ENCODE measurements around the gene RPL14.
"Not testable (repeated sequence)": the region's sequence is repeated elsewhere in the genome, so short reads cannot be mapped to it uniquely, and the experiment has no call there.

Gene RPL14

DNA sequence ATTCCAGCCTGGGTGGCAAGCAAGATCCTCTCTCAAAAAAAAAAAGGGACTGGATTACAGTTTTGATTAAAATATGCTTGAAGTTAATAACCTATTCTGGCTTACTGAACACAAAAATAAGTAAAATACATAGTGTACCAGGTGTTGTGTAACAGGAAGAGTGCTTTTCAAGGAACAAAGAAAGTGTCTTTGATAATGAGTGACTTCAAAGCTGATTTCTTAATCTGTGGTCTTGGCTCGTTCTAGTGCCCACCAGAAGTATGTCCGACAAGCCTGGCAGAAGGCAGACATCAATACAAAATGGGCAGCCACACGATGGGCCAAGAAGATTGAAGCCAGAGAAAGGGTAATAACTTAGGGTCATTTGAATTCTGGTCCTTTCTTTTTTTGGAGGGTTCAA, 4.0 kb downstream of the RPL14 start:
- no peak overlapping the region for H3K4ac ChIP-seq (ENCODE audit: low read length)
- no CpG with 5 or more reads among the region's 3 CpGs for WGBS, 2 donors (ENCODE audit: extremely low coverage in 2 of 2, insufficient read length in 2 of 2, insufficient replicate concordance in 1 of 2)

DNA sequence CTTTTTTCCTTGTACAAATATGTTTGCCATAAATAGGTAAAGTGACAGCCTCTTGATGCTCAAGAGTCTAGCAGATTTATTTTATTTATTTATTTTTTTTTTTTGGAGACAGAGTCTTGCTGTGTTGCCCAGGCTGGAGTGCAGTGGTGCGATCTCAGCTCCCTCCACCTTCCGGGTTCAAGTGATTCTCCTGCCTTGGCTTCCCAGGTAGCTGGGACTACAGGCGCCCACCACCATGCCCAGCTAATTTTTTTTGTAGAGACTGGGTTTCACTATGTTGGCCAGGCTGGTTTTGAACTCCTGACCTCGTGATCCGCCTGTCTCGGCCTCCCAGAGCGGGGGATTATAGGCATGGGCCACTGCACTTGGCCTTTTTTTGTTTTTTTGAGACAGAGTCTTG, 5.7 kb downstream of the RPL14 start:
- not testable (repeated sequence) for H2BK15ac ChIP-seq (ENCODE audit: low read length); H3K4me2 ChIP-seq (ENCODE audit: insufficient read depth, low read length, poor library complexity, severe bottlenecking); H3K18ac ChIP-seq (ENCODE audit: low read length); H3K4ac ChIP-seq (ENCODE audit: low read length); H3K27ac ChIP-seq (replicated peaks; ENCODE audit: low read length); H3K9me3 ChIP-seq (replicated peaks in 1 of 2; ENCODE audit: control insufficient read depth in 2 of 2, insufficient read depth in 1 of 2, low read depth in 1 of 2, low read length in 2 of 2); H2BK12ac ChIP-seq (ENCODE audit: low read length); H3K4me1 ChIP-seq (ENCODE audit: control insufficient read depth in 2 of 2, insufficient read depth in 1 of 2, low read depth in 1 of 2, low read length in 2 of 2); DNase-seq (ENCODE audit: low spot score); H2AFZ ChIP-seq (ENCODE audit: low read length); H3K23ac ChIP-seq (ENCODE audit: low read depth, low read length, poor library complexity); H2AK5ac ChIP-seq (ENCODE audit: low read depth, low read length); H4K91ac ChIP-seq (ENCODE audit: low read depth, low read length, poor library complexity); H2BK5ac ChIP-seq (ENCODE audit: low read length); H2BK120ac ChIP-seq (ENCODE audit: low read depth, low read length); H3K79me1 ChIP-seq (ENCODE audit: low read depth, low read length); H4K8ac ChIP-seq (ENCODE audit: low read depth, low read length); H3K4me3 ChIP-seq (ENCODE audit: low read length in 2 of 2); H3K9ac ChIP-seq (ENCODE audit: low read depth, low read length, poor library complexity); H3K14ac ChIP-seq (ENCODE audit: low read length); H3K27me3 ChIP-seq (ENCODE audit: control insufficient read depth in 3 of 3, insufficient read depth in 3 of 3, low read depth in 1 of 3, low read length in 3 of 3)
- peaks cover 36 to 94% of the 10 kb centered on the region in 2 donors for H3K36me3 ChIP-seq (replicated peaks in 1 of 2; ENCODE audit: control insufficient read depth in 2 of 2, insufficient read depth in 2 of 2, low read length in 2 of 2)
- WGBS, 2 donors (ENCODE audit: extremely low coverage in 2 of 2, insufficient read length in 2 of 2, insufficient replicate concordance in 1 of 2), result no CpG with 5 or more reads among the region's 7 CpGs

More for the DNA sequence above, 4.0 kb downstream of the RPL14 start:
- no peak overlapping the region for H3K9ac ChIP-seq (ENCODE audit: low read depth, low read length, poor library complexity)
- H3K27ac ChIP-seq (replicated peaks; ENCODE audit: low read length), result no peak overlapping the region
- H2BK5ac ChIP-seq (ENCODE audit: low read length), result no peak overlapping the region
- no peak overlapping the region for H4K8ac ChIP-seq (ENCODE audit: low read depth, low read length)
- no peak overlapping the region for H3K23ac ChIP-seq (ENCODE audit: low read depth, low read length, poor library complexity)
- H3K4me1 ChIP-seq (ENCODE audit: control insufficient read depth in 2 of 2, insufficient read depth in 1 of 2, low read depth in 1 of 2, low read length in 2 of 2), result peaks cover 3 to 6% of the 10 kb centered on the region in 2 donors
- no peak overlapping the region for H4K91ac ChIP-seq (ENCODE audit: low read depth, low read length, poor library complexity)
- no peaks in the 10 kb centered on the region for H3K9me3 ChIP-seq (replicated peaks in 1 of 2; ENCODE audit: control insufficient read depth in 2 of 2, insufficient read depth in 1 of 2, low read depth in 1 of 2, low read length in 2 of 2)
- no peaks in the 10 kb centered on the region for H3K27me3 ChIP-seq (ENCODE audit: control insufficient read depth in 3 of 3, insufficient read depth in 3 of 3, low read depth in 1 of 3, low read length in 3 of 3)
- no peak for DNase-seq (ENCODE audit: low spot score)
- H3K4me3 ChIP-seq (ENCODE audit: low read length in 2 of 2), result no peak overlapping the region
- H2BK12ac ChIP-seq (ENCODE audit: low read length), result no peak overlapping the region
- no peak overlapping the region for H3K4me2 ChIP-seq (ENCODE audit: insufficient read depth, low read length, poor library complexity, severe bottlenecking)
- no peak overlapping the region for H3K18ac ChIP-seq (ENCODE audit: low read length)
- H2BK15ac ChIP-seq (ENCODE audit: low read length), result no peak overlapping the region
- no peak overlapping the region for H2BK120ac ChIP-seq (ENCODE audit: low read depth, low read length)
- H3K14ac ChIP-seq (ENCODE audit: low read length), result no peak overlapping the region
- no peak overlapping the region for H2AFZ ChIP-seq (ENCODE audit: low read length)
- no peak overlapping the region for H2AK5ac ChIP-seq (ENCODE audit: low read depth, low read length)
- H3K36me3 ChIP-seq (replicated peaks in 1 of 2; ENCODE audit: control insufficient read depth in 2 of 2, insufficient read depth in 2 of 2, low read length in 2 of 2), result peaks cover 30 to 81% of the 10 kb centered on the region in 2 donors
- no peaks in the 10 kb centered on the region for H3K79me1 ChIP-seq (ENCODE audit: low read depth, low read length)

DNA sequence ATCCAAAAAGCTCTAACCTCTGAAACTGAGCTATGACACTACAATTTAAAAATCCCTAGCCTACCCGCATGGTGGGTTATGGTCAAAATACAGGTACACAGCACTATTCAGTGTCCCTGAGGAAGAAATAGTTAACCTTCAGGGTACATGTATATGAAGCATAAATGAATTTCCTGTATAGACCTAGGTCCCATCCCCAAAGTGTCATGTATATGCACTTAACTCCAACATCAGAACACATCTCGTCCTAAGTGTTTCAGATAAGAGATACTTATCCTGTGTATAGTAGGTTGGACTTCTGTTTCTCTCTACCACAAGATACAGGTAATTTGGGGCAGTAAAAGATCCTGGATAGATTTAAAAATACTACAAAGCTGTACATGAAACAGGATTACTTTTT, 6.4 kb downstream of the RPL14 start:
- H2BK15ac ChIP-seq (ENCODE audit: low read length), result no peak overlapping the region
- H3K9ac ChIP-seq (ENCODE audit: low read depth, low read length, poor library complexity), result no peak overlapping the region
- H3K79me1 ChIP-seq (ENCODE audit: low read depth, low read length), result no peaks in the 10 kb centered on the region
- no peak overlapping the region for H4K8ac ChIP-seq (ENCODE audit: low read depth, low read length)
- H2BK12ac ChIP-seq (ENCODE audit: low read length), result no peak overlapping the region
- no peak overlapping the region for H3K14ac ChIP-seq (ENCODE audit: low read length)
- no peak overlapping the region for H2BK5ac ChIP-seq (ENCODE audit: low read length)
- H3K27me3 ChIP-seq (ENCODE audit: control insufficient read depth in 3 of 3, insufficient read depth in 3 of 3, low read depth in 1 of 3, low read length in 3 of 3), result no peaks in the 10 kb centered on the region
- H3K18ac ChIP-seq (ENCODE audit: low read length), result no peak overlapping the region
- no peak overlapping the region for H3K4me2 ChIP-seq (ENCODE audit: insufficient read depth, low read length, poor library complexity, severe bottlenecking)
- H3K4me3 ChIP-seq (ENCODE audit: low read length in 2 of 2), result no peak overlapping the region
- H2BK120ac ChIP-seq (ENCODE audit: low read depth, low read length), result no peak overlapping the region
- no peak overlapping the region for H2AFZ ChIP-seq (ENCODE audit: low read length)
- no CpG with 5 or more reads among the region's 2 CpGs for WGBS, 2 donors (ENCODE audit: extremely low coverage in 2 of 2, insufficient read length in 2 of 2, insufficient replicate concordance in 1 of 2)
- H4K91ac ChIP-seq (ENCODE audit: low read depth, low read length, poor library complexity), result no peak overlapping the region
- no peak overlapping the region for H3K4ac ChIP-seq (ENCODE audit: low read length)
- H3K9me3 ChIP-seq (replicated peaks in 1 of 2; ENCODE audit: control insufficient read depth in 2 of 2, insufficient read depth in 1 of 2, low read depth in 1 of 2, low read length in 2 of 2), result no peaks in the 10 kb centered on the region
- no peak for DNase-seq (ENCODE audit: low spot score)
- H3K27ac ChIP-seq (replicated peaks; ENCODE audit: low read length), result no peak overlapping the region
- H3K23ac ChIP-seq (ENCODE audit: low read depth, low read length, poor library complexity), result no peak overlapping the region
- peaks cover 35 to 86% of the 10 kb centered on the region in 2 donors for H3K36me3 ChIP-seq (replicated peaks in 1 of 2; ENCODE audit: control insufficient read depth in 2 of 2, insufficient read depth in 2 of 2, low read length in 2 of 2)
- peaks cover under 1 to 2% of the 10 kb centered on the region in 2 donors for H3K4me1 ChIP-seq (ENCODE audit: control insufficient read depth in 2 of 2, insufficient read depth in 1 of 2, low read depth in 1 of 2, low read length in 2 of 2)
- H2AK5ac ChIP-seq (ENCODE audit: low read depth, low read length), result no peak overlapping the region

DNA sequence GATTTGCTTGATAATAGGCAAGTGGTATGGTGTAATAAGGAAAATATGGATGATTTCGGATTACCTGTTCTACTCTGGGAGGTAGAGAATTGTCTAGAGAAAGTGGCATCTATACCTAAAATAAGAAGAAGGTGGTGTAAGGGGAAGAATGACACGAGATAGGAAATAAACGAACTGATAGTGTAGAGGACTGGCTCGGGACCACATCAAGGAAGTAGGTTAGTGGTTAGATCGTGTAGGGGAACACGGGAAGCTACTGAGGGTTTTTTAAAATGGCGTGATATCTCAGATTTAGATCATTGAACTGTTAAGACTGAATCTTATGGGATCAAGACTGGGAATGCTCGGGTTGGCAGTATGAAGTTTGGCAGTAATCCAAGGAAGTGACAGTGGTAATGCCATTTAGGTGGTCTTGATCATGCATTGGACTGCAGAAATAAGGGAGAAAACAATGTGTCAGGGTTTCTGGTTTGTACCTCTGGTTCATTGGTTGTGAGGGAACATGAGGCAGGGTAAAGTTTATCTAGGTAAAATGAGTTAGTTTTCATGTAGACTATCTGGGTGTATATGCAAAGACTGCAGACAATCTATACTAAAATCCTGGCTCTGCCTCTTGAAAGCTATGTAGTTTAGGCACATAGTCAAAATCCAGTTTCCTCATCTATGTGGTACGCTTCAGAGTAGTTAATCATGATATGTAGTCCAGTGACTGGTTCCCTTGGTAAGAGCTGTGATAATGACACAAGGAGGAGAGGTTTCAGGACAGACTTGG, 7.4 kb downstream of the RPL14 start:
- H3K9me3 ChIP-seq (replicated peaks in 1 of 2; ENCODE audit: control insufficient read depth in 2 of 2, insufficient read depth in 1 of 2, low read depth in 1 of 2, low read length in 2 of 2), result no peaks in the 10 kb centered on the region
- no peaks in the 10 kb centered on the region for H3K4me1 ChIP-seq (ENCODE audit: control insufficient read depth in 2 of 2, insufficient read depth in 1 of 2, low read depth in 1 of 2, low read length in 2 of 2)
- H3K27me3 ChIP-seq (ENCODE audit: control insufficient read depth in 3 of 3, insufficient read depth in 3 of 3, low read depth in 1 of 3, low read length in 3 of 3), result no peaks in the 10 kb centered on the region
- H3K18ac ChIP-seq (ENCODE audit: low read length), result no peak overlapping the region
- H3K23ac ChIP-seq (ENCODE audit: low read depth, low read length, poor library complexity), result no peak overlapping the region
- no peak overlapping the region for H3K4me3 ChIP-seq (ENCODE audit: low read length in 2 of 2)
- H2BK120ac ChIP-seq (ENCODE audit: low read depth, low read length), result no peak overlapping the region
- no peak overlapping the region for H4K8ac ChIP-seq (ENCODE audit: low read depth, low read length)
- no peak for DNase-seq (ENCODE audit: low spot score)
- no peak overlapping the region for H3K14ac ChIP-seq (ENCODE audit: low read length)
- no peak overlapping the region for H3K4ac ChIP-seq (ENCODE audit: low read length)
- no peak overlapping the region for H2BK12ac ChIP-seq (ENCODE audit: low read length)
- H3K27ac ChIP-seq (replicated peaks; ENCODE audit: low read length), result no peak overlapping the region
- H2BK15ac ChIP-seq (ENCODE audit: low read length), result no peak overlapping the region
- no peaks in the 10 kb centered on the region for H3K79me1 ChIP-seq (ENCODE audit: low read depth, low read length)
- no peak overlapping the region for H2AFZ ChIP-seq (ENCODE audit: low read length)
- peaks cover 32 to 77% of the 10 kb centered on the region in 2 donors for H3K36me3 ChIP-seq (replicated peaks in 1 of 2; ENCODE audit: control insufficient read depth in 2 of 2, insufficient read depth in 2 of 2, low read length in 2 of 2)
- no peak overlapping the region for H2BK5ac ChIP-seq (ENCODE audit: low read length)
- H3K4me2 ChIP-seq (ENCODE audit: insufficient read depth, low read length, poor library complexity, severe bottlenecking), result no peak overlapping the region
- no peak overlapping the region for H3K9ac ChIP-seq (ENCODE audit: low read depth, low read length, poor library complexity)
- WGBS, 2 donors (ENCODE audit: extremely low coverage in 2 of 2, insufficient read length in 2 of 2, insufficient replicate concordance in 1 of 2), result no CpG with 5 or more reads among the region's 9 CpGs
- no peak overlapping the region for H2AK5ac ChIP-seq (ENCODE audit: low read depth, low read length)
- H4K91ac ChIP-seq (ENCODE audit: low read depth, low read length, poor library complexity), result no peak overlapping the region

Data from neuronal stem cell (in vitro differentiated cells).